Loucy (cell line): ENCODE measurements around the gene CXCR5.

ENCODE experiments used
- H2AFZ ChIP-seq: fragments of 200-600 bp; sonication (generic); 2 replicates; pipeline ENCODE4 v1.6.0; 2016; ENCODE audit warnings: antibody characterized with exemption, mild to moderate bottlenecking, low read length, moderate library complexity
- H3F3A ChIP-seq: fragments of 200-600 bp; 2 replicates; pipeline ENCODE4 v1.6.0; 2016; ENCODE audit warnings: antibody characterized with exemption, low read depth, mild to moderate bottlenecking
- H3K27me3 ChIP-seq: fragments of 200-600 bp; sonication (generic); 2 replicates; pipeline ENCODE4 v1.6.1; 2014; ENCODE audit warnings: low read length, mild to moderate bottlenecking; ENCODE audit not compliant: insufficient read depth, poor library complexity, severe bottlenecking
- H3K36me3 ChIP-seq: fragments of 200-600 bp; sonication (generic); 2 replicates; pipeline ENCODE4 v1.6.1; 2016; ENCODE audit warnings: low read length; ENCODE audit not compliant: insufficient read depth
- H3K4me1 ChIP-seq: fragments of 200-600 bp; sonication (generic); 2 replicates; pipeline ENCODE4 v1.5.1; 2014; ENCODE audit warnings: low read length, mild to moderate bottlenecking; ENCODE audit not compliant: insufficient read depth, poor library complexity, severe bottlenecking
- H3K4me2 ChIP-seq: fragments of 200-600 bp; sonication (generic); 2 replicates; pipeline ENCODE4 v1.6.0; 2014; ENCODE audit warnings: antibody characterized with exemption, low read length, low read depth, mild to moderate bottlenecking; ENCODE audit not compliant: poor library complexity, severe bottlenecking
- H3K4me3 ChIP-seq: fragments of 200-600 bp; sonication (generic); 2 replicates; pipeline ENCODE4 v1.5.1; 2014; ENCODE audit warnings: low read length, mild to moderate bottlenecking, mixed read lengths; ENCODE audit not compliant: poor library complexity, severe bottlenecking
- H3K79me2 ChIP-seq: fragments of 200-600 bp; sonication (generic); 2 replicates; pipeline ENCODE4 v1.6.1; 2014; ENCODE audit warnings: low read length; ENCODE audit not compliant: insufficient read depth
- H3K9ac ChIP-seq: fragments of 200-600 bp; sonication (generic); 2 replicates; pipeline ENCODE4 v1.6.0; 2014; ENCODE audit warnings: mild to moderate bottlenecking, low read depth, low read length, moderate library complexity; ENCODE audit not compliant: poor library complexity, severe bottlenecking
- H3K9me2 ChIP-seq: fragments of 200-600 bp; sonication (generic); replicated peaks from 2 replicates; pipeline ENCODE4 v1.6.1; 2016; ENCODE audit warnings: low read depth, low read length, mixed read lengths
- H3K9me3 ChIP-seq: fragments of 200-600 bp; sonication (generic); 2 replicates; pipeline ENCODE4 v1.6.1; 2014; ENCODE audit warnings: mild to moderate bottlenecking, antibody characterized with exemption, low read length, low read depth; ENCODE audit not compliant: insufficient read depth
- H4K20me1 ChIP-seq: fragments of 200-600 bp; sonication (generic); 2 replicates; pipeline ENCODE4 v1.6.0; 2014; ENCODE audit warnings: antibody characterized with exemption, low read length, mild to moderate bottlenecking; ENCODE audit not compliant: insufficient read depth, poor library complexity, severe bottlenecking
- CTCF ChIP-seq: fragments of 200-600 bp; sonication (generic); conservative IDR thresholded peaks from 2 replicates; pipeline ENCODE4 v1.5.1; 2014; ENCODE audit warnings: mild to moderate bottlenecking, antibody characterized with exemption, low read length
- EZH2phosphoT487 ChIP-seq: fragments of 200-600 bp; IDR thresholded peaks from 2 replicates; pipeline ENCODE4 v1.6.1; 2018; ENCODE audit warnings: antibody characterized with exemption, mild to moderate bottlenecking, moderate library complexity, borderline replicate concordance

CXCR5 gene

GRCh38 chr11:118938491-118939403 is 55.1 kb downstream of the CXCR5 start:
- H3K79me2 ChIP-seq: no peaks in the 10 kb centered on the region
- H3K4me1 ChIP-seq: peaks cover 21% of the 10 kb centered on the region
- no peaks in the 10 kb centered on the region for H3K9me3 ChIP-seq
- no peaks in the 10 kb centered on the region for H3F3A ChIP-seq
- H3K9ac ChIP-seq: peak overlapping the region; percentile 66
- H3K27me3 ChIP-seq: no peaks in the 10 kb centered on the region
- H3K36me3 ChIP-seq: no peaks in the 10 kb centered on the region
- H2AFZ ChIP-seq: no peak overlapping the region
- no peak for TF ChIP-seq EZH2phosphoT487
- TF ChIP-seq CTCF: no peak
- H3K9me2 ChIP-seq: no peaks in the 10 kb centered on the region
- no peaks in the 10 kb centered on the region for H4K20me1 ChIP-seq
- H3K4me3 ChIP-seq: no peak overlapping the region
- peak overlapping the region; percentile 77 for H3K4me2 ChIP-seq

- peak overlapping the region; percentile 77 for H3K4me2 ChIP-seq
- H4K20me1 ChIP-seq: no peaks in the 10 kb centered on the region
- no peak overlapping the region for H2AFZ ChIP-seq
- no peaks in the 10 kb centered on the region for H3K79me2 ChIP-seq
- peak overlapping the region; percentile 50 for H3K4me3 ChIP-seq
- H3K9me3 ChIP-seq: no peaks in the 10 kb centered on the region
- peak overlapping the region; percentile 66 for H3K9ac ChIP-seq
- H3K27me3 ChIP-seq: no peaks in the 10 kb centered on the region
- TF ChIP-seq EZH2phosphoT487: no peak
- no peak for TF ChIP-seq CTCF
- H3K4me1 ChIP-seq: peaks cover 21% of the 10 kb centered on the region
- no peaks in the 10 kb centered on the region for H3K36me3 ChIP-seq
- no peaks in the 10 kb centered on the region for H3F3A ChIP-seq
- no peaks in the 10 kb centered on the region for H3K9me2 ChIP-seq
Observed at GRCh38 chr11:118939404-118939915, 55.8 kb downstream of the CXCR5 start.

GRCh38 chr11:118939953-118940598 is 56.4 kb downstream of the CXCR5 start:
- H3K36me3 ChIP-seq: no peaks in the 10 kb centered on the region
- H3K4me3 ChIP-seq: peak overlapping the region; percentile 50
- no peaks in the 10 kb centered on the region for H3K79me2 ChIP-seq
- H4K20me1 ChIP-seq: no peaks in the 10 kb centered on the region
- H3K9me3 ChIP-seq: no peaks in the 10 kb centered on the region
- H2AFZ ChIP-seq: peak overlapping the region; percentile 59
- peak overlapping the region; percentile 66 for H3K9ac ChIP-seq
- no peak for TF ChIP-seq CTCF
- TF ChIP-seq EZH2phosphoT487: no peak
- H3K9me2 ChIP-seq: no peaks in the 10 kb centered on the region
- no peaks in the 10 kb centered on the region for H3K27me3 ChIP-seq
- H3K4me2 ChIP-seq: peak overlapping the region; percentile 77
- no peaks in the 10 kb centered on the region for H3F3A ChIP-seq
- H3K4me1 ChIP-seq: peaks cover 21% of the 10 kb centered on the region
